Thyroid gland (tissue), 4 donors: ENCODE data around the gene CHMP6. TPM values are rescaled to one million over a fixed set of nuclear protein-coding genes. Genes with fewer than 3 reads are reported as not detected.

Experiments used
- DNase-seq, 2 donors: peaks; one replicate each; pipeline ENCODE4 v3.0.0-alpha.2; 2019
- H3K27ac ChIP-seq, 3 donors: fragments of 200-600 bp; sonication (generic); 1 replicate in 2 of 3; 2 replicates in 1 of 3; pipeline ENCODE4 v1.5.1; 2016 to 2019; ENCODE audit warnings: mild to moderate bottlenecking in 1 of 3, moderate library complexity in 1 of 3
- H3K27me3 ChIP-seq: fragments of 200-600 bp; sonication (generic); one replicate; pipeline ENCODE4 v1.5.1; 2019
- H3K36me3 ChIP-seq, 2 donors: fragments of 200-600 bp; sonication (generic); one replicate each; pipeline ENCODE4 v1.5.1; 2016 to 2019
- H3K4me1 ChIP-seq, 2 donors: fragments of 200-600 bp; sonication (generic); one replicate each; pipeline ENCODE4 v1.5.1; 2017 to 2019
- H3K4me3 ChIP-seq, 3 donors: fragments of 200-600 bp; sonication (generic); replicated peaks in 1 of 3; 1 replicate in 2 of 3; 2 replicates in 1 of 3; pipeline ENCODE4 v1.5.1; 2016; ENCODE audit warnings: mild to moderate bottlenecking in 1 of 3
- H3K9me3 ChIP-seq: fragments of 200-600 bp; sonication (generic); one replicate; pipeline ENCODE4 v1.5.1; 2017
- POLR2A ChIP-seq, 2 donors: fragments of 450-650 bp; IDR thresholded peaks; one replicate each; pipeline ENCODE4 v1.6.1; 2017; ENCODE audit warnings: antibody characterized with exemption in 2 of 2, mild to moderate bottlenecking in 2 of 2, moderate library complexity in 1 of 2
- WGBS, 2 donors: methylation state at CpG; one replicate each; pipeline ENCODE4 v1.1.5; 2017; 5-methylcytosine and 5-hydroxymethylcytosine counted together
- intact Hi-C: fragments of 100-400 bp; cut with DNase I; formaldehyde crosslinking; loops from one replicate; pipeline ENCODE4 v1.15.1; 2023
- total RNA-seq, 4 donors: library from RNA; depleted of rRNA; stranded (reverse); fragments of >200 nt; gene quantifications; one replicate each; pipeline ENCODE4 v1.2.3, GENCODE V29; 2016
- TF ChIP-seq, protein P1 (sequence below), 6 experiments: fragments of 200-600 bp in 3 of 6; fragments of 450-650 bp in 3 of 6; sonication (generic) in 3 of 6; IDR thresholded peaks; one replicate each; pipeline ENCODE4 v1.5.1; 2016 to 2019; ENCODE audit warnings: antibody characterized with exemption in 6 of 6, mild to moderate bottlenecking in 2 of 6, inconsistent platforms in 1 of 6, moderate library complexity in 1 of 6

Gene CHMP6
- total RNA-seq, 4 donors from 2014 or later = 19.5 to 37.8 (median 27.8) TPM

GRCh38 chr17:81049372-81049911 lies 57.8 kb downstream of the CHMP6 start:
- no peaks in the 10 kb centered on the region for H3K27me3 ChIP-seq
- no peak for DNase-seq
- intact Hi-C loops = no loop called here
- no peaks in the 10 kb centered on the region for H3K9me3 ChIP-seq
- H3K36me3 ChIP-seq = no peaks in the 10 kb centered on the region
- TF ChIP-seq POLR2A (IDR thresholded peaks at IDR 0.05) = no peak
- TF ChIP-seq, protein P1, sequence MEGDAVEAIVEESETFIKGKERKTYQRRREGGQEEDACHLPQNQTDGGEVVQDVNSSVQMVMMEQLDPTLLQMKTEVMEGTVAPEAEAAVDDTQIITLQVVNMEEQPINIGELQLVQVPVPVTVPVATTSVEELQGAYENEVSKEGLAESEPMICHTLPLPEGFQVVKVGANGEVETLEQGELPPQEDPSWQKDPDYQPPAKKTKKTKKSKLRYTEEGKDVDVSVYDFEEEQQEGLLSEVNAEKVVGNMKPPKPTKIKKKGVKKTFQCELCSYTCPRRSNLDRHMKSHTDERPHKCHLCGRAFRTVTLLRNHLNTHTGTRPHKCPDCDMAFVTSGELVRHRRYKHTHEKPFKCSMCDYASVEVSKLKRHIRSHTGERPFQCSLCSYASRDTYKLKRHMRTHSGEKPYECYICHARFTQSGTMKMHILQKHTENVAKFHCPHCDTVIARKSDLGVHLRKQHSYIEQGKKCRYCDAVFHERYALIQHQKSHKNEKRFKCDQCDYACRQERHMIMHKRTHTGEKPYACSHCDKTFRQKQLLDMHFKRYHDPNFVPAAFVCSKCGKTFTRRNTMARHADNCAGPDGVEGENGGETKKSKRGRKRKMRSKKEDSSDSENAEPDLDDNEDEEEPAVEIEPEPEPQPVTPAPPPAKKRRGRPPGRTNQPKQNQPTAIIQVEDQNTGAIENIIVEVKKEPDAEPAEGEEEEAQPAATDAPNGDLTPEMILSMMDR (IDR thresholded peaks at IDR 0.05) = no peak
- no peak overlapping the region for H3K4me3 ChIP-seq
- no peak overlapping the region for H3K27ac ChIP-seq
- 61 to 67% methylated on average over 13 to 15 of the region's 17 CpGs for WGBS, 2 donors
- H3K4me1 ChIP-seq = peaks cover 14 to 62% of the 10 kb centered on the region in 2 donors

Other genes with a start within 250 kb of the CHMP6 start
- gene BAIAP2, start 43.3 kb downstream of the CHMP6 start, total RNA-seq = 10 to 100 TPM; 35.8 to 86.8 (median 42.1) TPM
- gene PVALEF, start 173.7 kb downstream of the CHMP6 start, total RNA-seq = not detected
- 10 to 100 TPM in 1 of 4 donors, 1 to 10 TPM in 3; 4.1 to 17.6 (median 7.4) TPM for gene AATK, start 174.4 kb downstream of the CHMP6 start, total RNA-seq
- gene CEP131, start 231.1 kb downstream of the CHMP6 start, total RNA-seq = 10 to 100 TPM in 1 of 4 donors, 1 to 10 TPM in 3; 6.9 to 12.0 (median 8.6) TPM
- 10 to 100 TPM; 37.9 to 82.2 (median 64.9) TPM for gene TEPSIN, start 247.2 kb downstream of the CHMP6 start, total RNA-seq
- 100 to 1,000 TPM in 1 of 4 donors, 10 to 100 TPM in 3; 17.0 to 107 (median 53.7) TPM for gene NDUFAF8, start 247.5 kb downstream of the CHMP6 start, total RNA-seq